ENCODE results near the gene OPN3.

GRCh38 chr1:241674805-241675384 is 34.7 kb upstream of the OPN3 start:
- TF ChIP-seq CTCF (IDR thresholded peaks at IDR 0.05) (no peak), POLR2A (IDR thresholded peaks at IDR 0.05) (no peak), EP300 (IDR thresholded peaks at IDR 0.05) (no peak), POLR2AphosphoS5 (IDR thresholded peaks at IDR 0.05) (no peak)

Data from upper lobe of left lung (tissue), 4 donors.